Measurements from ENCODE around the gene RAB11FIP3.

- no peak for TF ChIP-seq SREBF1 (IDR thresholded peaks at IDR 0.05; ENCODE audit: low read length)
- TF ChIP-seq MAX (IDR thresholded peaks at IDR 0.05; ENCODE audit: low read depth, low read length) = no peak
- no peak for TF ChIP-seq FOXK2 (IDR thresholded peaks at IDR 0.05)
- TF ChIP-seq, protein P1, sequence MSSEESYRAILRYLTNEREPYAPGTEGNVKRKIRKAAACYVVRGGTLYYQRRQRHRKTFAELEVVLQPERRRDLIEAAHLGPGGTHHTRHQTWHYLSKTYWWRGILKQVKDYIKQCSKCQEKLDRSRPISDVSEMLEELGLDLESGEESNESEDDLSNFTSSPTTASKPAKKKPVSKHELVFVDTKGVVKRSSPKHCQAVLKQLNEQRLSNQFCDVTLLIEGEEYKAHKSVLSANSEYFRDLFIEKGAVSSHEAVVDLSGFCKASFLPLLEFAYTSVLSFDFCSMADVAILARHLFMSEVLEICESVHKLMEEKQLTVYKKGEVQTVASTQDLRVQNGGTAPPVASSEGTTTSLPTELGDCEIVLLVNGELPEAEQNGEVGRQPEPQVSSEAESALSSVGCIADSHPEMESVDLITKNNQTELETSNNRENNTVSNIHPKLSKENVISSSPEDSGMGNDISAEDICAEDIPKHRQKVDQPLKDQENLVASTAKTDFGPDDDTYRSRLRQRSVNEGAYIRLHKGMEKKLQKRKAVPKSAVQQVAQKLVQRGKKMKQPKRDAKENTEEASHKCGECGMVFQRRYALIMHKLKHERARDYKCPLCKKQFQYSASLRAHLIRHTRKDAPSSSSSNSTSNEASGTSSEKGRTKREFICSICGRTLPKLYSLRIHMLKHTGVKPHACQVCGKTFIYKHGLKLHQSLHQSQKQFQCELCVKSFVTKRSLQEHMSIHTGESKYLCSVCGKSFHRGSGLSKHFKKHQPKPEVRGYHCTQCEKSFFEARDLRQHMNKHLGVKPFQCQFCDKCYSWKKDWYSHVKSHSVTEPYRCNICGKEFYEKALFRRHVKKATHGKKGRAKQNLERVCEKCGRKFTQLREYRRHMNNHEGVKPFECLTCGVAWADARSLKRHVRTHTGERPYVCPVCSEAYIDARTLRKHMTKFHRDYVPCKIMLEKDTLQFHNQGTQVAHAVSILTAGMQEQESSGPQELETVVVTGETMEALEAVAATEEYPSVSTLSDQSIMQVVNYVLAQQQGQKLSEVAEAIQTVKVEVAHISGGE (CRISPR knock-in tag; IDR thresholded peaks at IDR 0.05) = no peak
- TF ChIP-seq BCL11A (IDR thresholded peaks at IDR 0.05; ENCODE audit: low read depth, low read length) = no peak
- TF ChIP-seq, protein P2, sequence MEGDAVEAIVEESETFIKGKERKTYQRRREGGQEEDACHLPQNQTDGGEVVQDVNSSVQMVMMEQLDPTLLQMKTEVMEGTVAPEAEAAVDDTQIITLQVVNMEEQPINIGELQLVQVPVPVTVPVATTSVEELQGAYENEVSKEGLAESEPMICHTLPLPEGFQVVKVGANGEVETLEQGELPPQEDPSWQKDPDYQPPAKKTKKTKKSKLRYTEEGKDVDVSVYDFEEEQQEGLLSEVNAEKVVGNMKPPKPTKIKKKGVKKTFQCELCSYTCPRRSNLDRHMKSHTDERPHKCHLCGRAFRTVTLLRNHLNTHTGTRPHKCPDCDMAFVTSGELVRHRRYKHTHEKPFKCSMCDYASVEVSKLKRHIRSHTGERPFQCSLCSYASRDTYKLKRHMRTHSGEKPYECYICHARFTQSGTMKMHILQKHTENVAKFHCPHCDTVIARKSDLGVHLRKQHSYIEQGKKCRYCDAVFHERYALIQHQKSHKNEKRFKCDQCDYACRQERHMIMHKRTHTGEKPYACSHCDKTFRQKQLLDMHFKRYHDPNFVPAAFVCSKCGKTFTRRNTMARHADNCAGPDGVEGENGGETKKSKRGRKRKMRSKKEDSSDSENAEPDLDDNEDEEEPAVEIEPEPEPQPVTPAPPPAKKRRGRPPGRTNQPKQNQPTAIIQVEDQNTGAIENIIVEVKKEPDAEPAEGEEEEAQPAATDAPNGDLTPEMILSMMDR (IDR thresholded peaks at IDR 0.05 in 2 of 3, conservative IDR thresholded peaks at IDR 0.05 in 1 of 3; ENCODE audit: control insufficient read depth in 2 of 3, extremely low read depth in 1 of 3, insufficient read depth in 1 of 3, low read depth in 3 of 3, low read length in 3 of 3) = no peak
- TF ChIP-seq TBL1XR1 (IDR thresholded peaks at IDR 0.05; ENCODE audit: low read depth, low read length) = no peak
- no peak for TF ChIP-seq SRF (IDR thresholded peaks at IDR 0.05; ENCODE audit: low read depth in 2 of 2, low read length in 2 of 2)
- TF ChIP-seq HDGF (IDR thresholded peaks at IDR 0.05) = no peak
- TF ChIP-seq CREM (IDR thresholded peaks at IDR 0.05; ENCODE audit: low read depth) = no peak
- no peak; the same call in 1 of the 2 replicates for TF ChIP-seq POLR2A (IDR thresholded peaks at IDR 0.05; ENCODE audit: low read depth, low read length)
- TF ChIP-seq ZNF274 (IDR thresholded peaks at IDR 0.05; ENCODE audit: insufficient read depth, insufficient read length) = no peak
Measured at GRCh38 chr16:553601-554296, 128.3 kb downstream of the RAB11FIP3 start.
